Measurements from ENCODE around the gene TUT4. TPM values are rescaled to one million over a fixed set of nuclear protein-coding genes. Genes with fewer than 3 reads are reported as not detected.
A peak's percentile ranks its signal among the peaks of the same experiment; 100 is the strongest.

TUT4 gene
- total and polyA plus RNA-seq, 2 donors (not counting 3 experiments of a cell fraction or from before 2014, with no cell fraction given): 24.7 to 41.2 TPM

- ChIA-PET POLR2A (no interaction called here), CTCF (interaction anchor here (0.9 to 1.1 kb wide), 2 partner anchors 8 to 112 kb away, joined by 3 to 4 read pairs; no protein-coding TSS in a partner anchor)
- Histone ChIP-seq H3K27me3 (ENCODE audit: control insufficient read depth in 2 of 2, insufficient read depth in 2 of 2, low read length in 2 of 2) (peaks cover 2 to 3% of the 10 kb centered on the region in 2 experiments), H3K36me3 (ENCODE audit: control insufficient read depth in 2 of 2, extremely low read depth in 1 of 2, insufficient read depth in 2 of 2, low read length in 2 of 2) (no peaks in the 10 kb centered on the region), H3K9me3 (replicated peaks; ENCODE audit: control insufficient read depth, insufficient read depth, low read length) (no peaks in the 10 kb centered on the region), H4K20me1 (replicated peaks; ENCODE audit: control insufficient read depth, extremely low read depth, insufficient read depth, low read length) (no peaks in the 10 kb centered on the region), H3K4me3 (replicated peaks in 1 of 3; ENCODE audit: insufficient read depth in 1 of 3, low read depth in 1 of 3, low read length in 3 of 3) (no peak overlapping the region), H2AFZ (ENCODE audit: low read depth, low read length) (no peak overlapping the region), H3K9me1 (replicated peaks; ENCODE audit: control insufficient read depth, extremely low read depth, insufficient read depth, low read length) (no peaks in the 10 kb centered on the region), H3K4me2 (ENCODE audit: insufficient read depth, low read length) (no peak overlapping the region), H3K9ac (replicated peaks; ENCODE audit: extremely low read depth, insufficient read depth, low read length) (no peak overlapping the region), H3K27ac (ENCODE audit: insufficient read depth, low read depth, low read length) (no peak overlapping the region), H3K79me2 (ENCODE audit: control insufficient read depth, insufficient read depth, low read length) (no peaks in the 10 kb centered on the region), H3K4me1 (ENCODE audit: control insufficient read depth, extremely low read depth, insufficient read depth, low read length) (peaks cover 5% of the 10 kb centered on the region)
- FAIRE-seq (peak; percentile 87), DNase-seq (ENCODE audit: low read depth, low spot score) (peak; percentile 85)
- TF ChIP-seq FOS (IDR thresholded peaks at IDR 0.05; ENCODE audit: borderline replicate concordance, insufficient read depth, low read length) (peak; percentile 83), GATA2 (IDR thresholded peaks at IDR 0.05; ENCODE audit: insufficient read depth, insufficient read length, low read depth, low read length) (peak; percentile 26), CTCF (IDR thresholded peaks at IDR 0.05; ENCODE audit: extremely low read depth in 1 of 2, insufficient read depth in 1 of 2, low read depth in 1 of 2, low read length in 2 of 2) (no peak), JUN (IDR thresholded peaks at IDR 0.05; ENCODE audit: borderline replicate concordance, insufficient read depth, insufficient read length, low read depth) (peak; percentile 83)
- BruUV-seq (replicated peaks): no TSS peak
- dilution Hi-C loops (cut with MboI; ENCODE audit: extremely low pct_ligation_motif_present, low sequenced_read_pairs) (no loop called here), intact Hi-C loops (cut with micrococcal nuclease) (no loop called here)
These were observed 21.7 kb upstream of the TUT4 start for GRCh38 chr1:52574594-52574993.

GRCh38 chr1:52572387-52572786, 19.5 kb upstream of the TUT4 start:
- no peaks in the 10 kb centered on the region for H3K9me1 ChIP-seq (replicated peaks; ENCODE audit: control insufficient read depth, extremely low read depth, insufficient read depth, low read length)
- peak; percentile 65 for FAIRE-seq
- dilution Hi-C loops (cut with MboI; ENCODE audit: extremely low pct_ligation_motif_present, low sequenced_read_pairs): no loop called here

More at GRCh38 chr1:52572387-52572786, 19.5 kb upstream of the TUT4 start:
- POLR2A ChIA-PET: interaction anchor here (0.6 kb wide), 1 partner anchor 20 kb away, joined by 6 read pairs; the partner anchor contains the start of gene TUT4
- Histone ChIP-seq H3K4me1 (ENCODE audit: control insufficient read depth, extremely low read depth, insufficient read depth, low read length) (peaks cover 12% of the 10 kb centered on the region), H3K36me3 (ENCODE audit: control insufficient read depth in 2 of 2, extremely low read depth in 1 of 2, insufficient read depth in 2 of 2, low read length in 2 of 2) (no peaks in the 10 kb centered on the region), H3K4me3 (replicated peaks in 1 of 3; ENCODE audit: insufficient read depth in 1 of 3, low read depth in 1 of 3, low read length in 3 of 3) (no peak overlapping the region), H3K9me3 (replicated peaks; ENCODE audit: control insufficient read depth, insufficient read depth, low read length) (no peaks in the 10 kb centered on the region), H2AFZ (ENCODE audit: low read depth, low read length) (no peak overlapping the region), H3K27ac (ENCODE audit: insufficient read depth, low read depth, low read length) (no peak overlapping the region), H3K27me3 (ENCODE audit: control insufficient read depth in 2 of 2, insufficient read depth in 2 of 2, low read length in 2 of 2) (no peaks in the 10 kb centered on the region), H3K9ac (replicated peaks; ENCODE audit: extremely low read depth, insufficient read depth, low read length) (no peak overlapping the region), H3K4me2 (ENCODE audit: insufficient read depth, low read length) (no peak overlapping the region), H3K79me2 (ENCODE audit: control insufficient read depth, insufficient read depth, low read length) (no peaks in the 10 kb centered on the region), H4K20me1 (replicated peaks; ENCODE audit: control insufficient read depth, extremely low read depth, insufficient read depth, low read length) (no peaks in the 10 kb centered on the region)
- intact Hi-C loops (cut with micrococcal nuclease): no loop called here
- no TSS peak for BruUV-seq (replicated peaks)
- no peak for DNase-seq (ENCODE audit: low read depth, low spot score)
- no peak for TF ChIP-seq POLR2A (IDR thresholded peaks at IDR 0.05; ENCODE audit: low read depth, low read length)
- no peak for TF ChIP-seq EZH2 (IDR thresholded peaks at IDR 0.05; ENCODE audit: borderline replicate concordance, low read depth, low read length, severe bottlenecking)
- TF ChIP-seq CTCF (IDR thresholded peaks at IDR 0.05; ENCODE audit: extremely low read depth in 1 of 2, insufficient read depth in 1 of 2, low read depth in 1 of 2, low read length in 2 of 2): no peak
- CTCF ChIA-PET: no interaction called here

All from endothelial cell of umbilical vein (primary cell).